Thoracic aorta (tissue), 2 donors: Measurements from ENCODE around the gene SLC25A38. TPM values are rescaled to one million over a fixed set of nuclear protein-coding genes. Genes with fewer than 3 reads are reported as not detected.

Experiments
- ATAC-seq: fragments of 150-250 bp; one replicate; pipeline ENCODE4 v1.8.0; 2017; ENCODE audit warnings: low read depth; ENCODE audit not compliant: insufficient number of reproducible peaks, low FRiP score
- DNase-seq: peaks from one replicate; pipeline ENCODE4 v3.0.0-alpha.2; 2020; ENCODE audit warnings: low spot score
- H3K27ac ChIP-seq, 2 donors: fragments of 200-600 bp; sonication (generic); 1 replicate in 1 of 2; 2 replicates in 1 of 2; pipeline ENCODE4 v1.5.1; 2016; ENCODE audit warnings: mild to moderate bottlenecking in 2 of 2, moderate library complexity in 2 of 2
- H3K27me3 ChIP-seq: fragments of 200-600 bp; sonication (generic); replicated peaks from 2 replicates; pipeline ENCODE4 v1.6.0; 2016; ENCODE audit warnings: mild to moderate bottlenecking; ENCODE audit not compliant: insufficient read depth
- H3K36me3 ChIP-seq: fragments of 200-600 bp; sonication (generic); one replicate; pipeline ENCODE4 v1.5.1; 2016
- H3K4me1 ChIP-seq, 2 donors: fragments of 200-600 bp; sonication (generic); 1 replicate in 1 of 2; 2 replicates in 1 of 2; pipeline versions ENCODE4 v1.5.1 to v1.6.0; 2016; ENCODE audit warnings: low read depth in 2 of 2, mild to moderate bottlenecking in 1 of 2; ENCODE audit not compliant: control insufficient read depth in 1 of 2
- H3K4me3 ChIP-seq: fragments of 200-600 bp; sonication (generic); 2 replicates; pipeline ENCODE4 v1.5.1; 2016; ENCODE audit warnings: mild to moderate bottlenecking
- H3K9me3 ChIP-seq: fragments of 200-600 bp; sonication (generic); 2 replicates; pipeline ENCODE4 v1.5.1; 2016
- CTCF ChIP-seq: fragments of 200-600 bp; sonication (generic); IDR thresholded peaks from one replicate; pipeline ENCODE4 v1.5.1; 2019; ENCODE audit warnings: antibody characterized with exemption
- total RNA-seq, 2 donors: library from RNA; depleted of rRNA; stranded (reverse); fragments of >200 nt; gene quantifications; one replicate each; pipeline versions ENCODE4 v1.1.0 to v1.2.3, GENCODE V29; 2016

Gene SLC25A38
- total RNA-seq, 2 donors from 2014 or later: 30.5 to 31.8 TPM

GRCh38 chr3:39428745-39429201, 45.6 kb downstream of the SLC25A38 start:
- no peak overlapping the region for H3K27ac ChIP-seq
- DNase-seq (no peak), ATAC-seq (no peak)
- H3K4me1 ChIP-seq: no peaks in the 10 kb centered on the region
- no peak overlapping the region for H3K4me3 ChIP-seq
- H3K36me3 ChIP-seq: no peaks in the 10 kb centered on the region
- H3K9me3 ChIP-seq: no peaks in the 10 kb centered on the region
- H3K27me3 ChIP-seq: no peaks in the 10 kb centered on the region
- TF ChIP-seq CTCF: no peak

- H3K27me3 ChIP-seq: no peaks in the 10 kb centered on the region
- no peaks in the 10 kb centered on the region for H3K36me3 ChIP-seq
- DNase-seq (no peak), ATAC-seq (no peak)
- H3K9me3 ChIP-seq: no peaks in the 10 kb centered on the region
- H3K4me3 ChIP-seq: no peak overlapping the region
- H3K4me1 ChIP-seq: no peaks in the 10 kb centered on the region
- TF ChIP-seq CTCF: no peak
- no peak overlapping the region for H3K27ac ChIP-seq
Observed at GRCh38 chr3:39429466-39429865, 46.3 kb downstream of the SLC25A38 start.

- Histone ChIP-seq H3K4me3 (no peak overlapping the region), H3K27me3 (no peaks in the 10 kb centered on the region), H3K9me3 (no peaks in the 10 kb centered on the region), H3K4me1 (no peaks in the 10 kb centered on the region), H3K27ac (no peak overlapping the region), H3K36me3 (no peaks in the 10 kb centered on the region)
- ATAC-seq: no peak
- no peak for DNase-seq
- TF ChIP-seq CTCF: no peak
Observed at GRCh38 chr3:39432342-39432741, 49.2 kb downstream of the SLC25A38 start.

- H3K4me1 ChIP-seq: no peaks in the 10 kb centered on the region
- no peak overlapping the region for H3K27ac ChIP-seq
- H3K36me3 ChIP-seq: no peaks in the 10 kb centered on the region
- DNase-seq (no peak), ATAC-seq (no peak)
- no peaks in the 10 kb centered on the region for H3K27me3 ChIP-seq
- no peaks in the 10 kb centered on the region for H3K9me3 ChIP-seq
- peak overlapping the region; percentile 41 for H3K4me3 ChIP-seq
- TF ChIP-seq CTCF: no peak
Observed at GRCh38 chr3:39433642-39434041, 50.5 kb downstream of the SLC25A38 start.

- no peak overlapping the region for H3K4me3 ChIP-seq
- DNase-seq: no peak
- no peaks in the 10 kb centered on the region for H3K27me3 ChIP-seq
- H3K36me3 ChIP-seq: no peaks in the 10 kb centered on the region
- no peak overlapping the region for H3K27ac ChIP-seq
- no peaks in the 10 kb centered on the region for H3K4me1 ChIP-seq
- no peaks in the 10 kb centered on the region for H3K9me3 ChIP-seq
- no peak for ATAC-seq
- TF ChIP-seq CTCF: no peak
Observed at GRCh38 chr3:39434574-39434973, 51.4 kb downstream of the SLC25A38 start.
